SHP77 treated with DMSO at 0.1 percent for 48 hours (cell line): ENCODE measurements around the gene CMTR1.
"Not testable (repeated sequence)": the region's sequence is repeated elsewhere in the genome, so short reads cannot be mapped to it uniquely, and the experiment has no call there.

Source experiments
- DNase-seq: peaks from one replicate; lab custom pipeline; 2025; lab: John Stamatoyannopoulos, UW

CMTR1 gene

GRCh38 chr6:37491830-37492208, 58.8 kb downstream of the CMTR1 start:
- no peak for DNase-seq

DNA sequence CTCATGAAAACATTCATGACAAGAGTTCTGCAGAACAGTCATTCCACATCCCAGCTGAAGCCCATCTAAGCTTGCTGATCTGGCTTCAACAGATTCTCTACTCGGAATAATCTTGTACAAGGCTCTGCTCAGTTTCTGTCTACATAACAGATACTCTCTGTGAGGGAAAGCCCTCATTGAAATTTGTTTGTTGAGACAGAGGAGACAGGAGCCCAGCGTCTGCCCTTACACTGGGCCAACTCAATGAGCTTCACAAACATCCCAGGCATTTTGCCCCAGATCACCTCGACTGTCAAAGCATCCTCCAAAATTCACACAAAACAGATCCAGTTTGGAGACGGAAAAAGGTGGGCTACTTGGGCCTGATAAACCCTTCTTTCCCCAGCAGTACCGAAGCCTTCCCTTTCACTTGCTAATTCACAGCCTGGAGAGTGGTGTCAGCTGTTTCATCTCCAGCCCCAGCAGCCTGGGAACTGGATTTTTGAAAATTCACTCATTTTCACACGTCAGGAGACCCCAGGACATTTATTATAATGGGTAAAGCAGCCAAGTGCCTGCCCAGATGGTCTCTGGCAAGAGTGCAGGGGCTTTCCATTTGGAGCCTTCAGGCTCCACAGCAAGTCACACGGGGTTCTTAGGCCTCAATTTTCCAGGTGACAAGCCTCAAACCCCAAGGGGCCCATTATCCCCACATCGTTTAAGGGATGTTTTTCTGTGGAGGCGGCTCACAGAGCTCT, 59.4 kb downstream of the CMTR1 start:
- DNase-seq: no peak

- no peak for DNase-seq
Observed at GRCh38 chr6:37492991-37493660, 60.1 kb downstream of the CMTR1 start.

GRCh38 chr6:37493661-37493995, 60.6 kb downstream of the CMTR1 start:
- no peak for DNase-seq

- DNase-seq: peak; percentile 39
Observed at GRCh38 chr6:37495244-37495934, 62.4 kb downstream of the CMTR1 start.

DNA sequence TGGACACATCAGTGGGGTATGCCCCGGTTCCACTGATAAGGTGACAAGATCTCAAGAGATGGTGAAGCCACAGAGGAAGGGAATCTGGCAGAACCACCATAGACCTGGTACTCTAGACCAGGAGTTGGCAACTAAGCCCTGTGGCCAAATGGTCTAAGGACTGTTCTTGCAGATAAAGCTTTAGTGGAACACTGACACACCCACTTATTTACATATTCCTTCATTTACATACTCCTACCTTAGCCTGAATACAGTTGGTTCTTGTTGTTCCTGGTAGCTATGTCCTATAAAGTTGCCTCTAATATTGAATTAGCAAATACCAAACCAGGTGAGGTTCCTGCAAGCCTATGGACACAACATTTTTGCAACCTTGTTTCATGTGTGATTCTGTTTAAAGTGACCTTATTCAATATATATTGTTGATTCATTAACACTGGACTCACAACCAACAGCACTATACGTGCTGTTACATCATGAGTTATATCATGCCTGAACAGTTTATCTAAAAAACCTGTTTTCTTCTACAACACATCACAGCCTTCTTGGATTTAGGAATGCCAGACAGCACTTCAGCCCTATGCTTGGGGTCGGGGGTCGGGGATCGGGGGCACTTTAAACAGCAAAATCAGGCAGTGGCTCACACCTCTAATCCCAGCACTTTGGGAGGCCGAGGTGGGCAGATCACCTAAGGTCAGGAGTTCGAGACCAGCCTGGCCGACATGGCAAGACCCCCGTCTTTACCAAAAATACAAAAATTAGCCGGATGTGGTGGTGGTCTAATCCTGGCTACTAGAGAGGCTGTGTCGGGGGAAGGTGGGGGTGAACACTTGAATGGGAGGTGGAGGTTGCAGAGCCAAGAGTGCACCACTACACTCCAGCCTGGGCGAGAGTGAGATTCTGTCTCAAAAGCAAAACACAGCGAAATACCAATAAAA, 64.2 kb downstream of the CMTR1 start:
- no peak for DNase-seq

DNA sequence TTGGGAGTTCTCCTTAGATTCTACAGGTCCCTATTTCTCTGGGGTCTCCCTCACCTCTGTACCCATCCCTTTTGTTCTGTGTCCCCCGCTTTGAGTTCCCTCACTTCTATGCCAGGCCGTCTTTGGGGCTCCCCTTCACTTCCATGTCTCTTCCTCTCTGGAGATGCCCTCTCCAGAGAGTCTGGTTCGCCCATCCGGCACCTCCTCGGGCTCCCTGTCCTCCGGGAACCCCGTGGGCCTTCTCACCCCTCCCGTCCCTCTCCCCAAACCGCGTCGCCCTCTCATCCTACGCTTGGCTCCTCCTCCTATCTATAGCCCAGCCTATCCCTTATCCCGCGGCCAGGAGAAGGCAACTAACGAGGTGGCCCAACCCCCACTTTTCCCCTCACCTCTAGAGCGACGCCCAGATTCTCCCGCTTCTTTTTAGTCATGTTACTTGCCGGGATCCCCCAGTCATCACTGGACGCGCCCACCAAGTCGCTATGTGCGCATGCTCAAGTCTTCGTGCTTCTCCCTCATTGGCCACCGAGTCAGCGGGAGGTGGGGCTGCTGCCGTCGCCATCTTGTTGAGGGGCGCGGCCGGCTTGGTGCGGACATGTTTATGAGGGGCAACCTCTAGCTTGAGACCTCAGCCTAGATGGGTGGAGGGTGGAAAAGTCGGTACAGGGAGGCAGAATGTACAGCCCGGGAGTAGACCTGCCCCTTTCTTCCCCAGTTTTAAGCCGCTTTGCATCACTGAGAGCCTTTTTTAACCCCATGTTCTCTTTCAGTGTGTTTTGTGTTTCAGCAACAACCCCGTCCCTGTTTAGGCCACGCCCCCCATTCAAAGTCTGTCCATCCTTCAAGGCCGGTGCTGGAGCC, 66.6 kb downstream of the CMTR1 start, which contains the start of gene CCDC167:
TSS of gene CCDC167 (minus strand) at position 461 of the 861 bp plus-strand sequence. CDS start at position 431, 30 bp downstream.
- DNase-seq: peak; percentile 96

GRCh38 chr6:37500294-37500608, 67.2 kb downstream of the CMTR1 start:
- DNase-seq: no peak

- DNase-seq: not testable (repeated sequence)
Observed at GRCh38 chr6:37500904-37501303, 67.9 kb downstream of the CMTR1 start.

DNA sequence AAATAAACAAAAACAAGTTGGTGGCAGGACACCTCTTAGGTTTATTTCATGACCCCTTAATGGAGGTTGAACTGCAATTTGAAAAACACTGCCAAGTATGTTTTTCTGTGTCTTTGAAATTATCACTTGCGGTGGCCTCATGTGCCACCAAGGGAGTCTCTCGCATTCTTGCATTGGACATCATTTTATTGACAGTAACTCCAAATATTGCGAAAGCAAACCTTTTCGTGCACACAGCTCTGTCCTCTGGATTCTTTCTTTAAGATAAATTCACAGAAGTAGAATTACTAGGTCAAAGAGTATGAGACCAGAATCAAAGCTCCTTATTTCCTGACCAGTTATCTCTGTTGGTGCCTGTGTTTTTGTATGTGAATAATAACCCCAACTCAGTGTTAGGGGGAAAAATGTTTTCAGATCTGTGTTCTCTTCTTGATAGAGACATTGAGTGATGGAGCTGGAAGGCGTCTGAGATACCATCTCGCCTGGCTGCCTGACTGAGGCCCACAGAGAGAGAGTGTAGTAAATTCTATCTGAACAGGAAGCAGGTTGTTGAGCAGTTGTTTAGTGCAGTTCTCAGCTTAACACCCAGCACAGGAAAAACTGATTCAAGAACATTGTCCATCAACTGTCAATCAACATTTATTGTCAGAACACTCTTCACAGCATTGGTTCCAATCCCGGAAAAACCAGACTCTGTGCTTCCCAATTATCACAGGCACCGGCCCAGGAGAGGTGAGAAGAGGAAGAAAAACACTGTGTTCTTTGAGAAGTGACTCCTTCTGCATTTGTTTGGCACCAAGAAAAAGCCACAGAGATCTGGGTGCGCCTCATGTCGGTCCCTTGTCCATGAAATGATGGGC, 68.8 kb downstream of the CMTR1 start:
- no peak for DNase-seq

- no peak for DNase-seq
Observed at GRCh38 chr6:37502703-37503291, 69.8 kb downstream of the CMTR1 start.

DNA sequence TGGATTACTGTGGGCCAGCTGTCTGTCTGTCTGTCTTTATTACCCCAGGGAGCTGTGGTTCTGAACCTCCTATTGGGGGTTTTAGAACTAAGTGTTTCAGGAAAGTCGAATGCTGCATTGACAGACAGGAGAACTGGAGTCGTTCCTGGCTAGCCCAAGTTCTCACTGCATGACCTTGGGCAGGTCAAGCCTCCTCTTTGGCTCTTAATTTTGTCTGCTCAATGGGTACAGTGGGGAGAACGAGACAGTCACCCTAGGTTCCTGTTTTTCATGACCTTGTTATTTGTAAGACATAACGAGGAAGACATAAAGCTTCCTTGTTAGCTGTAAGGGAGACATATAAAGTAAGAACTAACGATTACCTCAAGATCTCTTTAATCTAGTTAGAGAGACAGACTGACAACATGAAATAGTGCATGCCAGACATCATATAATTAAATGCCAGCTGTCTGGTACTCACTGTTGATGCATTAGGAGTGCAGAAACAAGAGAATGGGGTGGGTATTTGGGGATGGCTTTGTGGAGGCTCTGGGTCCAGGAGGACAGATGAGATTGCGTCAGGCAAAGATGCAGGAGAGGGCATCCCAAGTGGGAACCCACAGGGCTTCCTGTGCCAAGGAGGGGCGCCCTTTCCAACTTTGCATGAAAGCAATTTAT, 70.4 kb downstream of the CMTR1 start:
- no peak for DNase-seq

GRCh38 chr6:37504024-37504423, 71.0 kb downstream of the CMTR1 start:
- no peak for DNase-seq

- no peak for DNase-seq
Observed at GRCh38 chr6:37506479-37506878, 73.5 kb downstream of the CMTR1 start.

DNA sequence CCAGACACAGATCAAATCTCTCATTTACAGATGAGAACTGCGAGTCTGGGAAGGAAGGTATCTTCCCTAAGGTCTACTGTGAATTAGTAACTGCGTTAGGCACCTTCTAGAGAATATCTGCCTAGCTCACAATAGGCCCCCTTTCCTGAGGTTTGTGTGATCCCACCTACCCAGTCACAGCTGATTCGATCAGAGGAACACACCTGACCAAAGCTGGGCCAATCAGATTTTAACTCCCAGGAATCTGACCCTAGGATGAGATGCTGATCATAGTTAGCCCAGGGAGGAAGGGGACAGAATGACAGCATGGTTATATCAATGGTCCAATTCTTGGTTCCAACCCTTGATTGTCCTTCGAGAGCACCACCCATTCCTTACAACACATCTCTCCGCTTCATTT, 74.1 kb downstream of the CMTR1 start:
- DNase-seq: no peak

DNA sequence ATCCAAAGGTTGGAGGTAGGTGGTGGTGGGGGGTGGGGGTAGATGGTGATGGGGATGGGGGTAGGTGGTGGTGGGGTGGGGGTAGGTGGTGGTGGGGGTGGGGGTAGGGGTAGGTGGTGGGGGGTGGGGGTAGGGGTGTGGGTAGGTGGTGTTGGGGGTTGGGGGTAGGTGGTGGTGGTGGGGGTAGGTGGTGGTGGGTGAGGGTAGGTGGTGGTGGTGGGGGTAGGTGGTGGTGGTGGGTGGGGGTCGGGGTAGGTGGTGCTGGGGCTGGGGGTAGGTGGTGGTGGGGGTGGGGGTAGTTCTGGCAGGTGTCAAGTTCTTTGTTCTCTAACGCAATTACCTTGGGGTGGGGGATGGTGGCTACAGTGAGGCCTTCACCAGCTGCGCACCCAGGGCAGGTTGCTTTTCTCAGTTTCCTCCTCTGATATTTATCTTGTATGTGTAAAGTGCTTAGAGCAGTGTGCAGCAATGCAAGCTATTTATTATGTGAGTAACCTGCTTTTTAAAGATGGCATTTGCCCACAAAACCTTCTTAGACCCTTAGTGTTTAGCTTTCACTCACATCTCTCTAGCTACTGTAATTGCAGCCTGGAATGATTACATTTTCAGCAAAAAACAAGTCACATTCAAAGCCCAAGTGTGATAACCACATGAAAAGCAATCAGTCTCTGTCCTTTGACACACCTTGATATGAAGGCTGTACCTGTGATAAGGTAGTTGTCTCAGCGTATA, 74.8 kb downstream of the CMTR1 start:
- no peak for DNase-seq

- no peak for DNase-seq
Observed at GRCh38 chr6:37511201-37511600, 78.2 kb downstream of the CMTR1 start.

GRCh38 chr6:37511910-37512399, 78.9 kb downstream of the CMTR1 start:
- no peak for DNase-seq
